MV-4-11 (cell line): ENCODE measurements around the gene NTHL1.
"Not testable (repeated sequence)": the region's sequence is repeated elsewhere in the genome, so short reads cannot be mapped to it uniquely, and the experiment has no call there.

Source experiments
- DNase-seq: peaks from one replicate; lab custom pipeline; 2025; lab: John Stamatoyannopoulos, UW

Gene NTHL1

GRCh38 chr16:2040787-2041522, 6.7 kb downstream of the NTHL1 start:
- no peak for DNase-seq

- no peak for DNase-seq
Measured at GRCh38 chr16:2040041-2040786, 7.4 kb downstream of the NTHL1 start.

- DNase-seq, result no peak
Measured at GRCh38 chr16:2039274-2040031, 8.2 kb downstream of the NTHL1 start.

- no peak for DNase-seq
Measured at GRCh38 chr16:2038382-2039231, 9.0 kb downstream of the NTHL1 start.

- DNase-seq, result no peak
Measured at GRCh38 chr16:2037647-2038381, 9.8 kb downstream of the NTHL1 start.

- no peak for DNase-seq
Measured at GRCh38 chr16:2037115-2037514, 10.5 kb downstream of the NTHL1 start.

GRCh38 chr16:2036200-2036966, 11.3 kb downstream of the NTHL1 start:
- DNase-seq, result no peak

GRCh38 chr16:2035431-2036199, 12.0 kb downstream of the NTHL1 start:
- no peak for DNase-seq

GRCh38 chr16:2034696-2035430, 12.8 kb downstream of the NTHL1 start:
- DNase-seq, result no peak

- not testable (repeated sequence) for DNase-seq
Measured at GRCh38 chr16:2033909-2034695, 13.5 kb downstream of the NTHL1 start.

- no peak for DNase-seq
Measured at GRCh38 chr16:2033057-2033908, 14.4 kb downstream of the NTHL1 start.

- DNase-seq, result no peak
Measured at GRCh38 chr16:2032285-2033056, 15.2 kb downstream of the NTHL1 start.

GRCh38 chr16:2031081-2031577, 16.5 kb downstream of the NTHL1 start:
- no peak for DNase-seq

GRCh38 chr16:2030036-2030435, 17.6 kb downstream of the NTHL1 start:
- DNase-seq, result no peak

- DNase-seq, result no peak
Measured at GRCh38 chr16:2029350-2029749, 18.3 kb downstream of the NTHL1 start.

- DNase-seq, result no peak
Measured at GRCh38 chr16:2028620-2029220, 18.9 kb downstream of the NTHL1 start.
